Ovary (tissue), 3 donors: ENCODE measurements around the gene COL26A1.

Source experiments
- EP300 ChIP-seq: sonication (generic); formaldehyde crosslinking; IDR thresholded peaks from one replicate; pipeline ENCODE4 v1.6.1; 2017; ENCODE audit warnings: antibody characterized with exemption
- POLR2A ChIP-seq: fragments of 450-650 bp; IDR thresholded peaks from one replicate; pipeline ENCODE4 v1.6.1; 2017; ENCODE audit warnings: antibody characterized with exemption, mild to moderate bottlenecking, moderate library complexity
- TF ChIP-seq, protein P1 (sequence below), 3 donors: fragments of 450-650 bp in 2 of 3; fragments of 200-600 bp in 1 of 3; IDR thresholded peaks; one replicate each; pipeline versions ENCODE4 v1.5.1 to v1.8.0; 2016 to 2022; ENCODE audit warnings: antibody characterized with exemption in 3 of 3, mild to moderate bottlenecking in 1 of 3
- donor health status: DM: no; HTN: no; CAD: no.

DNA sequence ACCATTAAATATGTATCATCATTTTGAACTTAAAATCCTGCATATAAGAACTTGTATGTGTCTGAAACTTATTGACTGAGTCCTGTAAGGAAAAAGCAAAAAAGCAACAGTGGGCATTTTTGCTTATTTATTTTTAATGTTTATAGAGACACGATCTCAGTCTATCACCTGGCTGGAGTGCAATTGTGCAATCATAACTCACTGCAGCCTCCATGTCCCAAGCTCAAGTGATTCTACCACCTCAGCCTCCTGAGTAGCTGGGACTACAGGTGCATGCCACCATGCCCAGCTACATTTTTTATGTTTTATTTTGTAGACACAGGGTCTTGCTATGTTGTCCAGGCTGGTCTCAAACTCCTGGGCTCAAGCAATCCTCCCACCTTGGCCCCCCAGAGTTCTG lies 234.2 kb downstream of the COL26A1 start:
- TF ChIP-seq, protein P1, sequence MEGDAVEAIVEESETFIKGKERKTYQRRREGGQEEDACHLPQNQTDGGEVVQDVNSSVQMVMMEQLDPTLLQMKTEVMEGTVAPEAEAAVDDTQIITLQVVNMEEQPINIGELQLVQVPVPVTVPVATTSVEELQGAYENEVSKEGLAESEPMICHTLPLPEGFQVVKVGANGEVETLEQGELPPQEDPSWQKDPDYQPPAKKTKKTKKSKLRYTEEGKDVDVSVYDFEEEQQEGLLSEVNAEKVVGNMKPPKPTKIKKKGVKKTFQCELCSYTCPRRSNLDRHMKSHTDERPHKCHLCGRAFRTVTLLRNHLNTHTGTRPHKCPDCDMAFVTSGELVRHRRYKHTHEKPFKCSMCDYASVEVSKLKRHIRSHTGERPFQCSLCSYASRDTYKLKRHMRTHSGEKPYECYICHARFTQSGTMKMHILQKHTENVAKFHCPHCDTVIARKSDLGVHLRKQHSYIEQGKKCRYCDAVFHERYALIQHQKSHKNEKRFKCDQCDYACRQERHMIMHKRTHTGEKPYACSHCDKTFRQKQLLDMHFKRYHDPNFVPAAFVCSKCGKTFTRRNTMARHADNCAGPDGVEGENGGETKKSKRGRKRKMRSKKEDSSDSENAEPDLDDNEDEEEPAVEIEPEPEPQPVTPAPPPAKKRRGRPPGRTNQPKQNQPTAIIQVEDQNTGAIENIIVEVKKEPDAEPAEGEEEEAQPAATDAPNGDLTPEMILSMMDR (IDR thresholded peaks at IDR 0.05), result no peak
- TF ChIP-seq POLR2A (no peak), EP300 (no peak)
